HepG2 (cell line): Measurements from ENCODE around the gene HS3ST2. TPM values are rescaled to one million over a fixed set of nuclear protein-coding genes. Genes with fewer than 3 reads are reported as not detected.

Experiments
- AHDC1 ChIP-seq: sonication (generic); formaldehyde crosslinking; IDR thresholded peaks from 2 replicates; pipeline ENCODE4 v1.5.1; 2020; ENCODE audit warnings: mild to moderate bottlenecking, missing genetic modification reagents, borderline replicate concordance
- ATF7-NPFF ChIP-seq: sonication (generic); formaldehyde crosslinking; IDR thresholded peaks from 2 replicates; pipeline ENCODE4 v1.8.1; 2023; ENCODE audit warnings: mild to moderate bottlenecking, low read depth, missing genetic modification reagents, moderate library complexity
- CEBPZ ChIP-seq: IDR thresholded peaks from 2 replicates; pipeline ENCODE4 v1.6.1; 2012; ENCODE audit warnings: low read length, improper control_type of control experiment
- IRF2 ChIP-seq: IDR thresholded peaks from 2 replicates; pipeline ENCODE4 v1.6.1; 2018; ENCODE audit warnings: missing genetic modification reagents, missing compliant biosample characterization
- MAFF ChIP-seq: IDR thresholded peaks from 2 replicates; pipeline ENCODE4 v1.6.1; 2011; ENCODE audit warnings: low read depth, low read length, improper control_type of control experiment
- MLLT10 ChIP-seq: sonication (generic); formaldehyde crosslinking; IDR thresholded peaks from 2 replicates; pipeline ENCODE4 v1.4.0; 2020; ENCODE audit warnings: missing genetic modification reagents
- PHF5A ChIP-seq: IDR thresholded peaks from one replicate; pipeline ENCODE4 v1.6.1; 2018; ENCODE audit warnings: low read depth, missing genetic modification reagents; ENCODE audit not compliant: unreplicated experiment
- YY1 ChIP-seq: IDR thresholded peaks from 2 replicates; pipeline ENCODE4 v1.6.1; 2011; ENCODE audit warnings: low read length, low read depth, moderate library complexity, mild to moderate bottlenecking; ENCODE audit not compliant: insufficient read depth, insufficient replicate concordance
- ZBTB42 ChIP-seq: sonication (generic); formaldehyde crosslinking; IDR thresholded peaks from 2 replicates; pipeline ENCODE4 v1.5.0; 2020; ENCODE audit warnings: mild to moderate bottlenecking, missing genetic modification reagents
- ZNF124 ChIP-seq: sonication (generic); formaldehyde crosslinking; IDR thresholded peaks from 2 replicates; pipeline ENCODE4 v1.4.0; 2020; ENCODE audit warnings: missing genetic modification reagents
- ZNF598 ChIP-seq: sonication (generic); formaldehyde crosslinking; IDR thresholded peaks from 2 replicates; pipeline ENCODE4 v1.5.1; 2020; ENCODE audit warnings: mild to moderate bottlenecking, missing genetic modification reagents, borderline replicate concordance
- polyA plus RNA-seq, 8 experiments: library from polyadenylated mRNA; depleted of rRNA in 3 of 8; stranded (reverse) in 7 of 8; unstranded in 1 of 8; fragments of >200 nt; fragmentation: Illumina TruSeq in 4 of 8; extraction: Trizol in 4 of 8; gene quantifications; 2 replicates each; pipeline versions ENCODE4 v1.2.1 to v1.2.3, GENCODE V29; 2011 to 2016; ENCODE audit warnings: low read depth in 4 of 8, missing spikeins in 1 of 8, mixed read lengths in 1 of 8; ENCODE audit not compliant: insufficient read depth in 1 of 8
- total RNA-seq, 5 experiments: library from RNA; depleted of rRNA; stranded (reverse); fragments of >200 nt; fragmentation: Illumina TruSeq; extraction: Trizol; gene quantifications; 2 replicates each; pipeline ENCODE4 v1.2.3, GENCODE V29; 2016; ENCODE audit warnings: low read depth in 1 of 5
- TF ChIP-seq, protein P1 (sequence below): sonication (generic); formaldehyde crosslinking; IDR thresholded peaks from 2 replicates; pipeline ENCODE4 v1.5.0; 2020; ENCODE audit warnings: mild to moderate bottlenecking, missing genetic modification reagents, moderate library complexity

HS3ST2 gene
- total and polyA plus RNA-seq, 2 of the 13 experiments (the other 11 are each of a cell fraction or from before 2014, with no cell fraction given) = not detected

- no peak for TF ChIP-seq IRF2
- no peak for TF ChIP-seq ZBTB42 (CRISPR knock-in tag)
- TF ChIP-seq PHF5A (CRISPR knock-in tag) = no peak
- no peak for TF ChIP-seq ZNF124 (CRISPR knock-in tag)
- TF ChIP-seq ZNF598 (CRISPR knock-in tag) = no peak
- TF ChIP-seq, protein P1, sequence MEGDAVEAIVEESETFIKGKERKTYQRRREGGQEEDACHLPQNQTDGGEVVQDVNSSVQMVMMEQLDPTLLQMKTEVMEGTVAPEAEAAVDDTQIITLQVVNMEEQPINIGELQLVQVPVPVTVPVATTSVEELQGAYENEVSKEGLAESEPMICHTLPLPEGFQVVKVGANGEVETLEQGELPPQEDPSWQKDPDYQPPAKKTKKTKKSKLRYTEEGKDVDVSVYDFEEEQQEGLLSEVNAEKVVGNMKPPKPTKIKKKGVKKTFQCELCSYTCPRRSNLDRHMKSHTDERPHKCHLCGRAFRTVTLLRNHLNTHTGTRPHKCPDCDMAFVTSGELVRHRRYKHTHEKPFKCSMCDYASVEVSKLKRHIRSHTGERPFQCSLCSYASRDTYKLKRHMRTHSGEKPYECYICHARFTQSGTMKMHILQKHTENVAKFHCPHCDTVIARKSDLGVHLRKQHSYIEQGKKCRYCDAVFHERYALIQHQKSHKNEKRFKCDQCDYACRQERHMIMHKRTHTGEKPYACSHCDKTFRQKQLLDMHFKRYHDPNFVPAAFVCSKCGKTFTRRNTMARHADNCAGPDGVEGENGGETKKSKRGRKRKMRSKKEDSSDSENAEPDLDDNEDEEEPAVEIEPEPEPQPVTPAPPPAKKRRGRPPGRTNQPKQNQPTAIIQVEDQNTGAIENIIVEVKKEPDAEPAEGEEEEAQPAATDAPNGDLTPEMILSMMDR (CRISPR knock-in tag) = no peak
- TF ChIP-seq AHDC1 = no peak
- no peak for TF ChIP-seq MAFF
- TF ChIP-seq ATF7-NPFF (CRISPR knock-in tag) = no peak
- TF ChIP-seq CEBPZ = no peak
- TF ChIP-seq YY1 = no peak
- TF ChIP-seq MLLT10 (CRISPR knock-in tag) = no peak
These were observed 148.9 kb downstream of the HS3ST2 start (continued) for GRCh38 chr16:22962905-22963304.
